ENCODE measurements around the gene USP49.

The USP49 gene

GRCh38 chr6:41935685-41936072, 40.5 kb upstream of the USP49 start:
- no peak overlapping the region for H3K4me3 ChIP-seq (replicated peaks; ENCODE audit: low read depth, low read length)
- TF ChIP-seq CTCF (IDR thresholded peaks at IDR 0.05; ENCODE audit: low read length, missing control alignments), result no peak
- no peak for DNase-seq (ENCODE audit: low read depth)

- no peak for TF ChIP-seq CTCF (IDR thresholded peaks at IDR 0.05; ENCODE audit: low read length, missing control alignments)
- no peak for DNase-seq (ENCODE audit: low read depth)
- no peak overlapping the region for H3K4me3 ChIP-seq (replicated peaks; ENCODE audit: low read depth, low read length)
Observed at GRCh38 chr6:41935193-41935574, 40.0 kb upstream of the USP49 start.

- no peak overlapping the region for H3K4me3 ChIP-seq (replicated peaks; ENCODE audit: low read depth, low read length)
- TF ChIP-seq CTCF (IDR thresholded peaks at IDR 0.05; ENCODE audit: low read length, missing control alignments), result no peak
- no peak for DNase-seq (ENCODE audit: low read depth)
Observed at GRCh38 chr6:41934278-41935192, 39.4 kb upstream of the USP49 start.

- H3K4me3 ChIP-seq (replicated peaks; ENCODE audit: low read depth, low read length), result no peak overlapping the region
- TF ChIP-seq CTCF (IDR thresholded peaks at IDR 0.05; ENCODE audit: low read length, missing control alignments), result no peak
- no peak for DNase-seq (ENCODE audit: low read depth)
Observed at GRCh38 chr6:41932378-41932777, 37.2 kb upstream of the USP49 start.

- DNase-seq (ENCODE audit: low read depth), result no peak
- H3K4me3 ChIP-seq (replicated peaks; ENCODE audit: low read depth, low read length), result no peak overlapping the region
- no peak for TF ChIP-seq CTCF (IDR thresholded peaks at IDR 0.05; ENCODE audit: low read length, missing control alignments)
Observed at GRCh38 chr6:41931792-41932191, 36.6 kb upstream of the USP49 start.

- no peak for DNase-seq (ENCODE audit: low read depth)
- TF ChIP-seq CTCF (IDR thresholded peaks at IDR 0.05; ENCODE audit: low read length, missing control alignments), result no peak
- no peak overlapping the region for H3K4me3 ChIP-seq (replicated peaks; ENCODE audit: low read depth, low read length)
Observed at GRCh38 chr6:41929924-41930323, 34.7 kb upstream of the USP49 start.

GRCh38 chr6:41927253-41927652, 32.1 kb upstream of the USP49 start:
- DNase-seq (ENCODE audit: low read depth), result no peak
- no peak for TF ChIP-seq CTCF (IDR thresholded peaks at IDR 0.05; ENCODE audit: low read length, missing control alignments)
- H3K4me3 ChIP-seq (replicated peaks; ENCODE audit: low read depth, low read length), result no peak overlapping the region
